ENCODE results near the gene FOXP1. TPM values are rescaled to one million over a fixed set of nuclear protein-coding genes. Genes with fewer than 3 reads are reported as not detected.
A peak's percentile ranks its signal among the peaks of the same experiment; 100 is the strongest.

FOXP1 gene
- total RNA-seq, 1 experiment from 2014 or later, result 334 TPM

DNA sequence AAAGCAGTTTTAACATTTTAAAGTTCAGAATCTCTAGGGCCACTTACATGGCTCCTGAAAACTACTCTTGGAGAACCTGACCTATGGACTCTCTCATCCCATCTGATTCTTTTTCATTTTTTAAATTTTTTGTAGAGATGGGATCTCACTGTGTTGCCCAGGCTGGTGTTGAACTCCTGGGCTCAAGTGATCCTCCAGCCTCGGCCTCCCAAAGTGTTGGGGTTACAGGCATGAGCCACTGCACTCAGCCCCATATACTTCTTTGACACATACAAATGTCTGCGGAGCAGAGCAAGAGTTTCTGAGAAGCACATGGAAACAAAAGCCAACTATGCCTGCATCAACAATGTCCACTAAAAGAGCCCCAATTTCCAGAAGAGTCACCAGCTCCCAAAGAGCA lies 189.8 kb downstream of the FOXP1 start:
- Histone ChIP-seq H3K27me3 (ENCODE audit: low read length) (no peaks in the 10 kb centered on the region), H3K36me3 (ENCODE audit: insufficient read depth, low read length) (no peaks in the 10 kb centered on the region), H3K79me2 (ENCODE audit: low read length) (peaks cover 86% of the 10 kb centered on the region), H3K9me3 (ENCODE audit: low read length) (no peaks in the 10 kb centered on the region), H4K20me1 (ENCODE audit: insufficient read depth, low read depth, low read length) (no peaks in the 10 kb centered on the region; the same call in 1 of the 2 replicates), H2AFZ (ENCODE audit: low read length) (no peak overlapping the region), H3K9ac (ENCODE audit: low read length) (peak overlapping the region; percentile 15; the same call in 1 of the 2 replicates), H3K4me2 (ENCODE audit: low read depth, low read length, poor library complexity, severe bottlenecking) (peak overlapping the region; percentile 87), H3K4me1 (ENCODE audit: low read length) (peaks cover 89% of the 10 kb centered on the region), H3K4me3 (ENCODE audit: low read length) (no peak overlapping the region), H3K27ac (ENCODE audit: low read length) (peak overlapping the region; percentile 95), H3K9me2 (replicated peaks; ENCODE audit: insufficient read depth, low read length) (no peaks in the 10 kb centered on the region)
- DNase-seq, result no peak

DNA sequence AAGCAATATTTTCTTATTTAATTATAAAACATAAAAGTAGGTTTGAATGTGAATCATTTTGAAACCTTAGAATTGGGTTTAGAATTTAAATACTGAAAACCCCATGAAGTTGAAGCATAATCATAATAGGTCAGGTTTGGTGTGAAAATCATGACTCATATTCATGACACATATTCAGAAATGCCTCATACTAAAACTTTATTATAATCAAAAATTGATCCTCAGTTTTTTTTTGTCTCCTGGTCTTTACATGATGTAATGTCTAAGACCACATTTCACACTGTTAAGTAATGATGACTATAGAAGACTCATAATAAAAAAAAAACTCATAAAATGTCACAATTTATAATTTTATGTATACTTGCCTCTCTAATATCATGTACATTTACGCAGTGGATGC lies 190.4 kb downstream of the FOXP1 start:
- Histone ChIP-seq H3K4me3 (ENCODE audit: low read length) (no peak overlapping the region; the same call in 1 of the 2 replicates), H3K4me2 (ENCODE audit: low read depth, low read length, poor library complexity, severe bottlenecking) (peak overlapping the region; percentile 87), H3K79me2 (ENCODE audit: low read length) (peaks cover 86% of the 10 kb centered on the region), H3K27ac (ENCODE audit: low read length) (peak overlapping the region; percentile 95), H2AFZ (ENCODE audit: low read length) (no peak overlapping the region), H3K9me2 (replicated peaks; ENCODE audit: insufficient read depth, low read length) (no peaks in the 10 kb centered on the region), H4K20me1 (ENCODE audit: insufficient read depth, low read depth, low read length) (no peaks in the 10 kb centered on the region; the same call in 1 of the 2 replicates), H3K27me3 (ENCODE audit: low read length) (no peaks in the 10 kb centered on the region), H3K4me1 (ENCODE audit: low read length) (peaks cover 89% of the 10 kb centered on the region), H3K36me3 (ENCODE audit: insufficient read depth, low read length) (no peaks in the 10 kb centered on the region), H3K9me3 (ENCODE audit: low read length) (no peaks in the 10 kb centered on the region), H3K9ac (ENCODE audit: low read length) (peak overlapping the region; percentile 15; the same call in 1 of the 2 replicates)
- peak; percentile 60 for DNase-seq

- Histone ChIP-seq H3K27me3 (ENCODE audit: low read length) (no peaks in the 10 kb centered on the region), H3K4me2 (ENCODE audit: low read depth, low read length, poor library complexity, severe bottlenecking) (peak overlapping the region; percentile 87), H3K9me2 (replicated peaks; ENCODE audit: insufficient read depth, low read length) (no peaks in the 10 kb centered on the region), H2AFZ (ENCODE audit: low read length) (no peak overlapping the region), H3K36me3 (ENCODE audit: insufficient read depth, low read length) (0 out of 2 replicates have a peak, but pooled peaks cover 3% of the 10 kb centered on the region), H3K9me3 (ENCODE audit: low read length) (no peaks in the 10 kb centered on the region), H3K79me2 (ENCODE audit: low read length) (peaks cover 86% of the 10 kb centered on the region), H3K4me1 (ENCODE audit: low read length) (peaks cover 89% of the 10 kb centered on the region), H3K4me3 (ENCODE audit: low read length) (peak overlapping the region; percentile 54), H3K9ac (ENCODE audit: low read length) (peak overlapping the region; percentile 71), H3K27ac (ENCODE audit: low read length) (peak overlapping the region; percentile 95), H4K20me1 (ENCODE audit: insufficient read depth, low read depth, low read length) (no peaks in the 10 kb centered on the region; the same call in 1 of the 2 replicates)
- DNase-seq, result peak; percentile 96
Observed at GRCh38 chr3:71392251-71392650, 191.3 kb downstream of the FOXP1 start.

GRCh38 chr3:71391361-71391760 lies 192.2 kb downstream of the FOXP1 start:
- no peaks in the 10 kb centered on the region for H3K27me3 ChIP-seq (ENCODE audit: low read length)
- peak overlapping the region; percentile 95 for H3K27ac ChIP-seq (ENCODE audit: low read length)
- peak overlapping the region; percentile 71 for H3K9ac ChIP-seq (ENCODE audit: low read length)
- no peak overlapping the region for H2AFZ ChIP-seq (ENCODE audit: low read length)
- peak overlapping the region; percentile 52 for H3K4me3 ChIP-seq (ENCODE audit: low read length)
- 0 out of 2 replicates have a peak, but pooled peaks cover 4% of the 10 kb centered on the region for H3K36me3 ChIP-seq (ENCODE audit: insufficient read depth, low read length)
- peak overlapping the region; percentile 87 for H3K4me2 ChIP-seq (ENCODE audit: low read depth, low read length, poor library complexity, severe bottlenecking)
- H4K20me1 ChIP-seq (ENCODE audit: insufficient read depth, low read depth, low read length), result no peaks in the 10 kb centered on the region; the same call in 1 of the 2 replicates
- peak; percentile 72 for DNase-seq
- no peaks in the 10 kb centered on the region for H3K9me2 ChIP-seq (replicated peaks; ENCODE audit: insufficient read depth, low read length)
- no peaks in the 10 kb centered on the region for H3K9me3 ChIP-seq (ENCODE audit: low read length)
- H3K4me1 ChIP-seq (ENCODE audit: low read length), result peaks cover 88% of the 10 kb centered on the region
- H3K79me2 ChIP-seq (ENCODE audit: low read length), result peaks cover 89% of the 10 kb centered on the region

- H3K79me2 ChIP-seq (ENCODE audit: low read length), result peaks cover 89% of the 10 kb centered on the region
- no peak overlapping the region for H2AFZ ChIP-seq (ENCODE audit: low read length)
- peak overlapping the region; percentile 52 for H3K4me3 ChIP-seq (ENCODE audit: low read length)
- peaks cover 86% of the 10 kb centered on the region for H3K4me1 ChIP-seq (ENCODE audit: low read length)
- peak overlapping the region; percentile 87 for H3K4me2 ChIP-seq (ENCODE audit: low read depth, low read length, poor library complexity, severe bottlenecking)
- H3K27ac ChIP-seq (ENCODE audit: low read length), result peak overlapping the region; percentile 95
- peak; percentile 72 for DNase-seq
- H3K27me3 ChIP-seq (ENCODE audit: low read length), result no peaks in the 10 kb centered on the region
- peak overlapping the region; percentile 71 for H3K9ac ChIP-seq (ENCODE audit: low read length)
- H3K9me2 ChIP-seq (replicated peaks; ENCODE audit: insufficient read depth, low read length), result no peaks in the 10 kb centered on the region
- 0 out of 2 replicates have a peak, but pooled peaks cover 4% of the 10 kb centered on the region for H3K36me3 ChIP-seq (ENCODE audit: insufficient read depth, low read length)
- H3K9me3 ChIP-seq (ENCODE audit: low read length), result no peaks in the 10 kb centered on the region
- H4K20me1 ChIP-seq (ENCODE audit: insufficient read depth, low read depth, low read length), result no peaks in the 10 kb centered on the region; the same call in 1 of the 2 replicates
Observed at GRCh38 chr3:71389911-71390573, 193.5 kb downstream of the FOXP1 start.

DNA sequence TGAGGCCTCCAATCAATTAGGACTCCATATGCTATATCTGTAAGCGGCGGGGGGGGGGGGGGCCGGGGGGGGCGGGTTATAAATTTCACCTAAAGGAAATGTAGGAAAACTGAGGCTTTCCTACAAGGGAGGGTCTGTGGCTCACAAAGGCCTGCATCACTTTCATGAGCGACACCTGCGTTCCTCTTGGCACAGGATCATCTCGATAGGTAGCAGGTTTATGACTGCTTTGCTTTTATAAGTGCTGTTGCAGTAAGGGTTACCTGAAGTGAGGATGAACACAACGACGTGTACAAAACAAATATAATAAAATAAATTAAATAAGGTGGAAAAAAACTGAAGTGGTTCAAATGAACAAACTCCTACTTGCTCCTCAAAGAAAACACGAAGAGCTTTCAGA lies 194.3 kb downstream of the FOXP1 start:
- peak overlapping the region; percentile 95 for H3K27ac ChIP-seq (ENCODE audit: low read length)
- H3K9me2 ChIP-seq (replicated peaks; ENCODE audit: insufficient read depth, low read length), result no peaks in the 10 kb centered on the region
- peaks cover 91% of the 10 kb centered on the region for H3K79me2 ChIP-seq (ENCODE audit: low read length)
- peaks cover 6% of the 10 kb centered on the region; the same call in 1 of the 2 replicates for H3K36me3 ChIP-seq (ENCODE audit: insufficient read depth, low read length)
- no peak for DNase-seq
- H3K4me3 ChIP-seq (ENCODE audit: low read length), result peak overlapping the region; percentile 52; the same call in 1 of the 2 replicates
- H3K4me2 ChIP-seq (ENCODE audit: low read depth, low read length, poor library complexity, severe bottlenecking), result peak overlapping the region; percentile 87
- H4K20me1 ChIP-seq (ENCODE audit: insufficient read depth, low read depth, low read length), result no peaks in the 10 kb centered on the region; the same call in 1 of the 2 replicates
- H3K4me1 ChIP-seq (ENCODE audit: low read length), result peaks cover 93% of the 10 kb centered on the region
- H3K27me3 ChIP-seq (ENCODE audit: low read length), result no peaks in the 10 kb centered on the region
- no peaks in the 10 kb centered on the region for H3K9me3 ChIP-seq (ENCODE audit: low read length)
- peak overlapping the region; percentile 71 for H3K9ac ChIP-seq (ENCODE audit: low read length)
- H2AFZ ChIP-seq (ENCODE audit: low read length), result no peak overlapping the region

- peak overlapping the region; percentile 70 for H3K27ac ChIP-seq (ENCODE audit: low read length)
- peaks cover 8% of the 10 kb centered on the region; the same call in 1 of the 2 replicates for H3K36me3 ChIP-seq (ENCODE audit: insufficient read depth, low read length)
- H4K20me1 ChIP-seq (ENCODE audit: insufficient read depth, low read depth, low read length), result no peaks in the 10 kb centered on the region; the same call in 1 of the 2 replicates
- H3K9ac ChIP-seq (ENCODE audit: low read length), result 0 out of 2 replicates have a peak overlapping the region, but pooled peaks have one; percentile 14
- H2AFZ ChIP-seq (ENCODE audit: low read length), result no peak overlapping the region
- H3K4me3 ChIP-seq (ENCODE audit: low read length), result no peak overlapping the region
- H3K27me3 ChIP-seq (ENCODE audit: low read length), result no peaks in the 10 kb centered on the region
- no peaks in the 10 kb centered on the region for H3K9me3 ChIP-seq (ENCODE audit: low read length)
- H3K79me2 ChIP-seq (ENCODE audit: low read length), result peaks cover 91% of the 10 kb centered on the region
- H3K9me2 ChIP-seq (replicated peaks; ENCODE audit: insufficient read depth, low read length), result no peaks in the 10 kb centered on the region
- DNase-seq, result peak; percentile 72
- peaks cover 93% of the 10 kb centered on the region for H3K4me1 ChIP-seq (ENCODE audit: low read length)
- H3K4me2 ChIP-seq (ENCODE audit: low read depth, low read length, poor library complexity, severe bottlenecking), result peak overlapping the region; percentile 51
Observed at GRCh38 chr3:71388535-71389120, 194.9 kb downstream of the FOXP1 start.

- no peak overlapping the region for H3K4me3 ChIP-seq (ENCODE audit: low read length)
- no peak overlapping the region for H3K4me2 ChIP-seq (ENCODE audit: low read depth, low read length, poor library complexity, severe bottlenecking)
- DNase-seq, result no peak
- peaks cover 93% of the 10 kb centered on the region for H3K4me1 ChIP-seq (ENCODE audit: low read length)
- peak overlapping the region; percentile 70 for H3K27ac ChIP-seq (ENCODE audit: low read length)
- H3K9me3 ChIP-seq (ENCODE audit: low read length), result no peaks in the 10 kb centered on the region
- no peaks in the 10 kb centered on the region for H4K20me1 ChIP-seq (ENCODE audit: insufficient read depth, low read depth, low read length)
- H2AFZ ChIP-seq (ENCODE audit: low read length), result no peak overlapping the region
- no peak overlapping the region for H3K9ac ChIP-seq (ENCODE audit: low read length)
- peaks cover 92% of the 10 kb centered on the region for H3K79me2 ChIP-seq (ENCODE audit: low read length)
- no peaks in the 10 kb centered on the region for H3K9me2 ChIP-seq (replicated peaks; ENCODE audit: insufficient read depth, low read length)
- H3K27me3 ChIP-seq (ENCODE audit: low read length), result no peaks in the 10 kb centered on the region
- H3K36me3 ChIP-seq (ENCODE audit: insufficient read depth, low read length), result peaks cover 8% of the 10 kb centered on the region; the same call in 1 of the 2 replicates
Observed at GRCh38 chr3:71387586-71387985, 195.9 kb downstream of the FOXP1 start.
